ENCODE measurements around the gene NKG7.

Gene NKG7

GRCh38 chr19:51333836-51334460, 38.5 kb downstream of the NKG7 start:
- no peak for DNase-seq

GRCh38 chr19:51331716-51332115, 40.7 kb downstream of the NKG7 start:
- no peak for DNase-seq

GRCh38 chr19:51331193-51331592, 41.3 kb downstream of the NKG7 start:
- no peak for DNase-seq

GRCh38 chr19:51330366-51330765, 42.1 kb downstream of the NKG7 start:
- no peak for DNase-seq

- no peak for DNase-seq
Observed at GRCh38 chr19:51329411-51329810, 43.0 kb downstream of the NKG7 start.

- DNase-seq, result peak; percentile 80
Observed at GRCh38 chr19:51327066-51328001, 45.1 kb downstream of the NKG7 start.

GRCh38 chr19:51326216-51327065, 46.0 kb downstream of the NKG7 start:
- DNase-seq, result no peak

GRCh38 chr19:51325161-51325976, 47.1 kb downstream of the NKG7 start:
- DNase-seq, result no peak

GRCh38 chr19:51324167-51324481, 48.3 kb downstream of the NKG7 start:
- DNase-seq, result no peak

GRCh38 chr19:51323481-51324166, 48.8 kb downstream of the NKG7 start:
- DNase-seq, result no peak

GRCh38 chr19:51321799-51322198, 50.7 kb downstream of the NKG7 start:
- DNase-seq, result no peak
